HepG2 (cell line): ENCODE measurements around the gene COPZ1. TPM values are rescaled to one million over a fixed set of nuclear protein-coding genes. Genes with fewer than 3 reads are reported as not detected.

ENCODE experiments used
- ATAC-seq: fragments of 200-7000 bp; cut with Tn5 transposase; 3 replicates; pipeline ENCODE4 v1.9.1; 2020; ENCODE audit warnings: mild to moderate bottlenecking, moderate library complexity
- BruUV-seq: library from RNA; stranded (reverse); fragments of 400-500 nt; replicated peaks from 2 replicates; lab custom pipeline; 2021; lab: Mats Ljungman, UMichigan
- CTCF ChIA-PET: fragments of 300-600 bp; formaldehyde crosslinking; extraction: SDS; loops from one replicate; lab custom pipeline; 2021; ENCODE audit warnings: low total read pairs, inconsistent platforms, low intra/inter-chr PET ratio; lab: Yijun Ruan, JAX
- POLR2A ChIA-PET: fragments of 350-600 bp; sonication (Branson Sonifier 250); formaldehyde crosslinking; loops from one replicate; lab custom pipeline; 2020; ENCODE audit warnings: antibody characterized with exemption, inconsistent platforms; lab: Yijun Ruan, JAX
- DNase-seq: peaks from one replicate; pipeline ENCODE4 v3.0.0-alpha.2; 2015; ENCODE audit warnings: low spot score
- FAIRE-seq: peaks from 3 replicates; lab custom pipeline; 2011; peaks lifted over from hg19 to GRCh38; lab: Jason Lieb, UNC
- H2AFZ ChIP-seq: one replicate; pipeline ENCODE4 v1.6.1; 2011; ENCODE audit warnings: low read length, inconsistent platforms
- H3K27ac ChIP-seq: fragments of 300-600 bp; 3 replicates; pipeline ENCODE4 v1.8.0; 2011; ENCODE audit warnings: mixed run types, mild to moderate bottlenecking, mixed read lengths, low read length, inconsistent platforms; ENCODE audit not compliant: insufficient read depth; ENCODE audit errors: extremely low read length
- H3K27me3 ChIP-seq, 2 experiments: fragments of 200-600 bp in 1 of 2; 2 replicates in 1 of 2; 3 replicates in 1 of 2; pipeline versions ENCODE4 v1.6.0 to v1.8.0; 2011; ENCODE audit warnings: low read length in 2 of 2, mild to moderate bottlenecking in 2 of 2, moderate library complexity in 2 of 2, inconsistent platforms in 1 of 2; ENCODE audit not compliant: insufficient read depth in 2 of 2, control insufficient read depth in 1 of 2
- H3K36me3 ChIP-seq, 2 experiments: fragments of 200-600 bp in 1 of 2; replicated peaks in 1 of 2; 2 replicates in 1 of 2; 3 replicates in 1 of 2; pipeline versions ENCODE4 v1.5.1 to v1.8.0; 2011; ENCODE audit warnings: low read length in 2 of 2, inconsistent platforms in 1 of 2; ENCODE audit not compliant: insufficient read depth in 2 of 2, control insufficient read depth in 1 of 2
- H3K4me1 ChIP-seq: 2 replicates; pipeline ENCODE4 v1.5.1; 2012; ENCODE audit warnings: low read length, inconsistent platforms; ENCODE audit not compliant: insufficient read depth
- H3K4me2 ChIP-seq: 2 replicates; pipeline ENCODE4 v1.6.0; 2011; ENCODE audit warnings: low read depth, low read length, inconsistent platforms
- H3K4me3 ChIP-seq, 3 experiments: fragments of 200-600 bp in 1 of 3; sonication (generic), shearing (Covaris generic) in 1 of 3; replicated peaks in 1 of 3; 2 replicates each; pipeline ENCODE4 v1.5.1; 2011 to 2016; ENCODE audit warnings: low read length in 3 of 3, inconsistent platforms in 2 of 3, low read depth in 2 of 3, mild to moderate bottlenecking in 2 of 3, control low read depth in 1 of 3, mixed read lengths in 1 of 3; ENCODE audit not compliant: insufficient read depth in 1 of 3
- H3K79me2 ChIP-seq: one replicate; pipeline ENCODE4 v1.6.1; 2011; ENCODE audit warnings: low read length, inconsistent platforms; ENCODE audit not compliant: insufficient read depth
- H3K9ac ChIP-seq: 2 replicates; pipeline ENCODE4 v1.6.0; 2011; ENCODE audit warnings: mild to moderate bottlenecking, low read depth, low read length, inconsistent platforms; ENCODE audit not compliant: insufficient read depth
- H3K9me3 ChIP-seq: 2 replicates; pipeline ENCODE4 v1.5.1; 2012; ENCODE audit warnings: mild to moderate bottlenecking, low read length
- H4K20me1 ChIP-seq: 2 replicates; pipeline ENCODE4 v1.6.0; 2011; ENCODE audit warnings: inconsistent platforms, mild to moderate bottlenecking, low read length, moderate library complexity; ENCODE audit not compliant: insufficient read depth
- KAT2B ChIP-seq: fragments of 150-350 bp; IDR thresholded peaks from 2 replicates; pipeline ENCODE4 v1.6.1; 2014; ENCODE audit warnings: low read depth, low read length, borderline replicate concordance
- KMT2A ChIP-seq: sonication (generic); formaldehyde crosslinking; IDR thresholded peaks from 2 replicates; pipeline ENCODE4 v1.4.0; 2020; ENCODE audit warnings: missing genetic modification reagents
- NFE2L1 ChIP-seq: sonication (generic); formaldehyde crosslinking; IDR thresholded peaks from 2 replicates; pipeline ENCODE4 v1.4.0; 2020; ENCODE audit warnings: missing genetic modification reagents, mild to moderate bottlenecking, borderline replicate concordance
- SETDB1 ChIP-seq: sonication (generic); formaldehyde crosslinking; IDR thresholded peaks from 2 replicates; pipeline ENCODE4 v1.5.1; 2020; ENCODE audit warnings: missing genetic modification reagents, mild to moderate bottlenecking, borderline replicate concordance
- TOPORS ChIP-seq: sonication (generic); formaldehyde crosslinking; IDR thresholded peaks from 2 replicates; pipeline ENCODE4 v1.8.0; 2023; ENCODE audit warnings: mild to moderate bottlenecking, missing genetic modification reagents
- ZC3H4 ChIP-seq: sonication (generic); formaldehyde crosslinking; IDR thresholded peaks from 2 replicates; pipeline ENCODE4 v1.4.0; 2020; ENCODE audit warnings: missing genetic modification reagents, borderline replicate concordance
- ZNF563 ChIP-seq: sonication (generic); formaldehyde crosslinking; IDR thresholded peaks from 2 replicates; pipeline ENCODE4 v1.8.0; 2022; ENCODE audit warnings: mild to moderate bottlenecking, moderate library complexity, missing genetic modification reagents
- ZNF720 ChIP-seq: sonication (generic); formaldehyde crosslinking; IDR thresholded peaks from 2 replicates; pipeline ENCODE4 v1.4.0; 2020; ENCODE audit warnings: missing genetic modification reagents
- ZNF777 ChIP-seq: sonication (generic); formaldehyde crosslinking; IDR thresholded peaks from 2 replicates; pipeline ENCODE4 v1.4.0; 2020; ENCODE audit warnings: missing genetic modification reagents
- in situ Hi-C: cut with HindIII; loops from 2 replicates; pipeline ENCODE4 v1.10.0; 2017; ENCODE audit warnings: low pct_unique_long_range_greater_than_20kb; ENCODE audit not compliant: extremely low pct_ligation_motif_present
- intact Hi-C: fragments of 100-400 bp; cut with micrococcal nuclease; formaldehyde crosslinking; loops from one replicate; pipeline ENCODE4 v1.10.0; 2022; ENCODE audit not compliant: unreplicated experiment
- polyA plus RNA-seq, 8 experiments: library from polyadenylated mRNA; depleted of rRNA in 3 of 8; stranded (reverse) in 7 of 8; unstranded in 1 of 8; fragments of >200 nt; fragmentation: Illumina TruSeq in 4 of 8; extraction: Trizol in 4 of 8; gene quantifications; 2 replicates each; pipeline versions ENCODE4 v1.2.1 to v1.2.3, GENCODE V29; 2011 to 2016; ENCODE audit warnings: low read depth in 4 of 8, missing spikeins in 1 of 8, mixed read lengths in 1 of 8; ENCODE audit not compliant: insufficient read depth in 1 of 8
- total RNA-seq, 5 experiments: library from RNA; depleted of rRNA; stranded (reverse); fragments of >200 nt; fragmentation: Illumina TruSeq; extraction: Trizol; gene quantifications; 2 replicates each; pipeline ENCODE4 v1.2.3, GENCODE V29; 2016; ENCODE audit warnings: low read depth in 1 of 5
- TF ChIP-seq, protein P1 (sequence below): IDR thresholded peaks from 2 replicates; pipeline ENCODE4 v1.6.1; 2016; ENCODE audit warnings: missing biosample characterization, missing genetic modification reagents, low read depth

COPZ1 gene
- total and polyA plus RNA-seq, 2 of the 13 experiments (the other 11 are each of a cell fraction or from before 2014, with no cell fraction given) = 125 to 184 TPM

- TF ChIP-seq ZNF777 (no peak), TOPORS (CRISPR knock-in tag) (no peak), ZC3H4 (CRISPR knock-in tag) (no peak), ZNF720 (CRISPR knock-in tag) (no peak), KAT2B (no peak), SETDB1 (CRISPR knock-in tag) (no peak), KMT2A (CRISPR knock-in tag) (no peak), ZNF563 (no peak), NFE2L1 (CRISPR knock-in tag) (no peak)
- TF ChIP-seq, protein P1, sequence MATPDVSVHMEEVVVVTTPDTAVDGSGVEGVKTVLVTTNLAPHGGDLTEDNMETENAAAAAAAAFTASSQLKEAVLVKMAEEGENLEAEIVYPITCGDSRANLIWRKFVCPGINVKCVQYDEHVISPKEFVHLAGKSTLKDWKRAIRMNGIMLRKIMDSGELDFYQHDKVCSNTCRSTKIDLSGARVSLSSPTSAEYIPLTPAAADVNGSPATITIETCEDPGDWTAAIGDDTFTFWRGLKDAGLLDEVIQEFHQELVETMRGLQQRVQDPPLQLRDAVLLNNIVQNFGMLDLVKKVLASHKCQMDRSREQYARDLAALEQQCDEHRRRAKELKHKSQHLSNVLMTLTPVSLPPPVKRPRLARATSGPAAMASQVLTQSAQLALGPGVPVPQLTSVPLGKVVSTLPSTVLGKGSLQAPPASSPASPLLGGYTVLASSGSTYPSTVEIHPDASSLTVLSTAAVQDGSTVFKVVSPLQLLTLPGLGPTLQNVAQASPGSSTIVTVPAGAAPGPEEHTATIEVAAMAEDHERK (CRISPR knock-in tag) = no peak
- no TSS peak for BruUV-seq
- H3K27me3 ChIP-seq = peaks cover 0 to 2% of the 10 kb centered on the region in 2 experiments; a peak in 2 of 5 replicates
- H3K9me3 ChIP-seq = no peaks in the 10 kb centered on the region
- intact Hi-C loops (no loop called here), in situ Hi-C loops (no loop called here)
- H3K79me2 ChIP-seq = no peaks in the 10 kb centered on the region
- H3K4me3 ChIP-seq = no peak overlapping the region
- H2AFZ ChIP-seq = no peak overlapping the region
- H3K36me3 ChIP-seq = no peaks in the 10 kb centered on the region
- no peaks in the 10 kb centered on the region for H4K20me1 ChIP-seq
- H3K4me2 ChIP-seq = no peak overlapping the region
- H3K27ac ChIP-seq = no peak overlapping the region
- no peak for FAIRE-seq
- POLR2A ChIA-PET = no interaction called here
- H3K9ac ChIP-seq = no peak overlapping the region
- no peak for DNase-seq
- ATAC-seq = no peak
- H3K4me1 ChIP-seq = 0 out of 2 replicates have a peak, but pooled peaks cover 2% of the 10 kb centered on the region
- CTCF ChIA-PET = no interaction called here
Measured at GRCh38 chr12:54395545-54395944, 70.6 kb downstream of the COPZ1 start.
